ENCODE data around the gene UTP11.
"Not testable (repeated sequence)": the region's sequence is repeated elsewhere in the genome, so short reads cannot be mapped to it uniquely, and the experiment has no call there.

Gene UTP11

DNA sequence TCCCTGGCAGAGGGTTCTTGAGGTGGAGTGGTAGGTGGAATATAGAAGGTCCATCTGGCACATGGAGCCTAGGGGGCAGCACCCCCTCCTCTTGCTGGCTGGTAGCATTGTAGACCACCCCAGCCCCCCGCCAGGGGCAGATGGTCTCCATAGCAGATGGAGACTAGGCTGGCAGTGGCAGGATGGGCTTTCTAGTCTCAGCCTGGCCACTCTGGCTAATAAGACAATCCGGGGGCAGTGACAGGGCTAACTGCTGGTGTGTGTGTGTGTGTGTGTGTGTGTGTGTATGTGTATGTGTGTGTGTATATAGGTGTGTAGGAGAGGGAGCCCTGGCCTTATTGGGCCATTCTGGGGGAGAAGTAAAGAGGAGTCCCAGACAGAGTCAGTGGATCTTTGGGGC, 16.1 kb downstream of the UTP11 start:
- TF ChIP-seq, protein P1, sequence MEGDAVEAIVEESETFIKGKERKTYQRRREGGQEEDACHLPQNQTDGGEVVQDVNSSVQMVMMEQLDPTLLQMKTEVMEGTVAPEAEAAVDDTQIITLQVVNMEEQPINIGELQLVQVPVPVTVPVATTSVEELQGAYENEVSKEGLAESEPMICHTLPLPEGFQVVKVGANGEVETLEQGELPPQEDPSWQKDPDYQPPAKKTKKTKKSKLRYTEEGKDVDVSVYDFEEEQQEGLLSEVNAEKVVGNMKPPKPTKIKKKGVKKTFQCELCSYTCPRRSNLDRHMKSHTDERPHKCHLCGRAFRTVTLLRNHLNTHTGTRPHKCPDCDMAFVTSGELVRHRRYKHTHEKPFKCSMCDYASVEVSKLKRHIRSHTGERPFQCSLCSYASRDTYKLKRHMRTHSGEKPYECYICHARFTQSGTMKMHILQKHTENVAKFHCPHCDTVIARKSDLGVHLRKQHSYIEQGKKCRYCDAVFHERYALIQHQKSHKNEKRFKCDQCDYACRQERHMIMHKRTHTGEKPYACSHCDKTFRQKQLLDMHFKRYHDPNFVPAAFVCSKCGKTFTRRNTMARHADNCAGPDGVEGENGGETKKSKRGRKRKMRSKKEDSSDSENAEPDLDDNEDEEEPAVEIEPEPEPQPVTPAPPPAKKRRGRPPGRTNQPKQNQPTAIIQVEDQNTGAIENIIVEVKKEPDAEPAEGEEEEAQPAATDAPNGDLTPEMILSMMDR (IDR thresholded peaks at IDR 0.05; ENCODE audit: borderline replicate concordance, insufficient read depth, low read depth, low read length) = no peak
- no peak overlapping the region for H3K4me3 ChIP-seq (ENCODE audit: low read depth, low read length)

DNA sequence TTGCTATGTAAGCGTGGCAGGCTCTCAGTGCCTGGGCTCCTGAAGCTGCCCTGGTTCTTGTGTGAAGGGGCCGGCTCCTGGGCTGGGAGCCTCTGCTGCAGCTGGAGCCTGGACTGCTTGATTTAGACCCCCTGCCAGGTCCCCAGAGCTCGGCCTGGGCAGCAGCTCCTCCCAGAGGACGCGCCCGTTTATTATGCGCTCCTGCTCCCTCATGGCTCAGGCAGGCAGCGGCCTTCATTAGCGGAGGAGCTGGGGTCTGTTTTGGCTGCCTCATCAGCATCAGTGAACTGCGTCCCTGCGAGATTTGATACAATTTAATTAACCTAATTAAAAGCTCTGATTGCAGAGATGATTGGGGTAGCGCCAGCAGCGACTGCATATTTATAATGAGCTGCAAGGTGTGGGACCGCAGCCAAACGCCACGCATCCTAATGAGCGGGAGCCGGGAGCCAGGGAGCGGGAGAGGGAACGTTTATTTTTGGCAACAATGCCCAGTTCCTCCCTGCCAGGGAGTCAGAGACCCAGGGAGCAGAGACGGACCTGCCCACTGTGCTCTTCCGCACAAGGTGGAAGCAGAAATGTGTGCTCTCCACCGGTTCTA, 16.6 kb downstream of the UTP11 start:
- TF ChIP-seq, protein P1 (IDR thresholded peaks at IDR 0.05; ENCODE audit: borderline replicate concordance, insufficient read depth, low read depth, low read length) = no peak
- no peak overlapping the region for H3K4me3 ChIP-seq (ENCODE audit: low read depth, low read length)

DNA sequence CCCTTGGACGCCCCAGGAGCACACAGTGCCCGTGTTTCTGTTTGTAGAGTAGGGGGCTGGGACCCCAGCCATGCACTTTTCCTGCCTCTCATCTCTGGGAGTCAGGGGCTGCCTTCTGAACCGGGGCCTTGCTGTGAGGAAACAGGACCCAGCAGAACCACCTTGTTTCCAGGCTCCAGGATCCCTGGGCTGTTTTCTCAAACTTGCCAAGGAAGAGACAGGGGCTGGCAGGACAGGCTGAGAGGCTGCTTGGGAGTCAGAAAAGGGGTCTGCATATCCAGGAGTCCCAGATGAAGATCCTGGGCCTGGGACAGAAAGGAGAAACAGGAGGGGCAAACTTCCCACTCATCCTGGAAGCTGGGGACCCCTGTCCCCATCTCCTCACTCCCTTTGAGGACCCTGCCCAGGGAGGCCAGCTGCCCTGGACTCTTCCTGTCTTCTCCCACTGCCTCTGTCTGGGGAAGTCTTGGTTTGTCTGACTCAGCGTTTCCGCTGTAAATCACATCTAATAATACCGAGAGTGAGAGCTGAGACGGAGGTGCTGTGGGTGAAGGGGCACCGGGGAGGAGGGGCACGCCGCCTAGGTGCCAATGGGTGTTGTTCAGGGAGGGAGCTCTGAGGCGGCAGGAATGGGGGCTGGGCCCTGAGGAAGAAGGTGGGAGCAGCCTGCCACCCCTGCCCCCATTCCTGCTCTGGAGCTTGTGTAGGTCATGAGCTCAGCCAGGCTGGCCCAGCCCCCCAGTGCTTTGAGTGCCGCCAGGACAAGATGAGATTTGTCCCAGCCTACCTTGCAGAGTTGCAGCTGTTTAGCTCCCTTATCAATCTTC, 17.4 kb downstream of the UTP11 start:
- H3K4me3 ChIP-seq (ENCODE audit: low read depth, low read length) = no peak overlapping the region
- TF ChIP-seq, protein P1 (IDR thresholded peaks at IDR 0.05; ENCODE audit: borderline replicate concordance, insufficient read depth, low read depth, low read length) = no peak

DNA sequence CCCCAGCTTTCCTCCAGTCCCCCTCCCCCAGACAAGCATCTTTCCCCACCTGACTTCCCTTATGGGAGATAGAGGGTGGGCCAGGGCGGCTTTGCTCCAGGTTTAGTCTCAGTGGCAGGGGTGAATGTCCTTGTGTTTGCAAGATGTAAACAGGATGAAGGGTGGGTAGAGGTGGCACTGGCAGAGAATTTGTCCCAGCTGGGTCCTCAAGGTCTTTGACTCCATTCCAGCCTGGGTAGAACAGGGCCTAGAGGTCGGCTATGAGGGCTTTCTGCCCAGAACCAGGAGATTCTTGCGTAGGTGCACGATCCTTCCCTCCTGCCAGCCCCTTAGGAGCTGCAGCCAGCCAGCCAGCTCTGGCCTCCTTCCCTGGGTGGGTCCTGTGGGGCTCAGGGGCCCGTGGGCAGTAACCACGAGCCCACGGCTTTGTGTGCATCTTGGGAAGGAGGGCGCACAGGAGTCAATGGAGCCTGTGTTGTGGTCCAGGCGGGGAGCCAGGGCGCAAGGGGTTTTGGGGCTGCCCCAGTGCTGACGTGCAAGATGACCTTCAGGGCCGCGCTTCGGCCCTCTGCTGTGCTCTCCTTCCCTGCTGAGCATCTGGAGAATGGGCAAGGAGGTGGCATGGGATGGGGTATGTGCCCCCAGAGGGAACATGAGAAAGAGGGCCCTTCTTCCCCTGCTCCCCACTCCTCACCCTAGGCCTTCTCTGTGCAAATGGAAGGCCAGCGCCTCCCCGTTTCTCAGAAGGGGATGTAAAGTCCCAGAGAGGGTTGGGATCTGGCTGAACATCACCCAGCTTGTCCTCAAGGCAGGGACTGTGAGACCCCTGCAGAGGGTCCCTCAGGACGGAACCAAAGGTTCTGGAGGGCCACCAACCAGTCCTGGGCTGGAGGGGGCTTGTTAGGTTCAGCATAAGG, 18.3 kb downstream of the UTP11 start:
- H3K4me3 ChIP-seq (ENCODE audit: low read depth, low read length) = no peak overlapping the region
- TF ChIP-seq, protein P1 (IDR thresholded peaks at IDR 0.05; ENCODE audit: borderline replicate concordance, insufficient read depth, low read depth, low read length) = no peak

DNA sequence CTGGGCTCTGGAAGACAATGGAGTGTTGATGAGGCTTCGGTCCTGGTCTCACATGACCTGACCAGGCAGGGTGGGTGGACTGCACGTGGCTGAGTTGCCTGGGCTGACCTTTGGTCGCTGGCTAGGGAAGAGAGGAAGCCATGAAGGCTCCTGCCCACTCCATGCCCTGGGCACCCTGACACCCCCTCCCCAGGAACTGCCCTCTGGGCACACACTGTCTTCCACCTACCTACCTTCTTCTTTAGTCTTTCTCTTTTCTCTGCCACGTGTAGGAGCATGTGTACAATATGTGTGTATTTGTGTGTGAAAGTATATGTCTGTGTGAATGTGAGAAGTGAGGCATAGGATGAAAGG, 19.0 kb downstream of the UTP11 start:
- no peak overlapping the region for H3K4me3 ChIP-seq (ENCODE audit: low read depth, low read length)
- TF ChIP-seq, protein P1 (IDR thresholded peaks at IDR 0.05; ENCODE audit: borderline replicate concordance, insufficient read depth, low read depth, low read length) = no peak

DNA sequence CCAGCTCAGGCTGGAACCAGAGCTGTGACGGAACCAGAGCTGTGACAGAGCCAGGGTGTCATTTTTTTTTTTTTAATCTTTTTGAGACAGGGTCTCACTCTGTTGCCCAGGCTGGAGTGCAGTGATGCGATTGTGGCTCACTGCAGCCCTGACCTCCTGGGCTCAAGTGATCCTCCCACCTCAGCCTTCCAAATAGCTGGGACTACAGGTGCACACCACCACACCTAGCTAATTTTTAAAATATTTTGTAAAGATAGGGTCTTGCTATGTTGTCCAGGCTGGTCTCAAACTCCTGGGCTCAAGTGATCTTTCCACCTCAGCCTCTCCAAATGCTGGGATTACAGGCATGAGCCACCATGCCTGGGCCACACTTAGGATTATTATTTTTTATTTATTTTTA, 20.5 kb downstream of the UTP11 start:
- H3K4me3 ChIP-seq (ENCODE audit: low read depth, low read length) = not testable (repeated sequence)

DNA sequence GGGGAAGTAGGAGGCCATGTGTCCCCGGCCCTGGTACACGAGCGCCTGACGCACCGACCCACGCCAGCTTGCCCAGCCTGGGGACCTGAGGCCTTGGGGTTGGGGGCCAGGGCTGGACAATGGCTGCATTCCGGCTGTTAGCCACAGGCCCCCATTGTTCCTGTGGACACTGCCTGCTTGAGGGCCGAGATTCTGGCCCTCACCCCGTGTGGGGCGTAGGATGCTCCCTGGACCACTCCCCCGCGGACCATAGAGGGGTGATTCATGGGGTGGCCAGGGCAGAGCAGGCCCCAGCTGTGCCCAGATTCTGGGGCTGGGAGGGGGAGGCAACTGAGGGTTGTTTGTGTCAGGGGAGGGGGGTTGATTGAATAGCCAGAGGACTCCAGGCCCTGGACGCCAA, 22.3 kb downstream of the UTP11 start:
- TF ChIP-seq, protein P1 (IDR thresholded peaks at IDR 0.05; ENCODE audit: borderline replicate concordance, insufficient read depth, low read depth, low read length) = no peak
- no peak overlapping the region for H3K4me3 ChIP-seq (ENCODE audit: low read depth, low read length)
